GM19468 (cell line): ENCODE measurements around the gene ZNF770.
"Not testable (repeated sequence)": the region's sequence is repeated elsewhere in the genome, so short reads cannot be mapped to it uniquely, and the experiment has no call there.

Source experiments
- ATAC-seq: cut with Tn5 transposase; IDR thresholded peaks from one replicate; pipeline ENCODE4 v1.9.1; 2021; ENCODE audit warnings: mild to moderate bottlenecking, moderate library complexity, moderate number of reproducible peaks; ENCODE audit not compliant: unreplicated experiment; ENCODE audit errors: extremely low read depth

Gene ZNF770

GRCh38 chr15:34984889-34985630 is 3.0 kb downstream of the ZNF770 start:
- no peak for ATAC-seq

GRCh38 chr15:34976743-34977142 is 11.3 kb downstream of the ZNF770 start:
- ATAC-seq = no peak

- no peak for ATAC-seq
Observed at GRCh38 chr15:34976073-34976472, 12.0 kb downstream of the ZNF770 start.

GRCh38 chr15:34973512-34973911 is 14.6 kb downstream of the ZNF770 start:
- ATAC-seq = no peak

GRCh38 chr15:34970098-34970643 is 17.9 kb downstream of the ZNF770 start:
- not testable (repeated sequence) for ATAC-seq

- peak; percentile 98 for ATAC-seq
Observed at GRCh38 chr15:34969340-34970097, 18.6 kb downstream of the ZNF770 start, which contains the start of gene AQR. Gene AQR (minus strand): TSS chr15:34969742. CDS start chr15:34969613, 129 bp downstream.

GRCh38 chr15:34964277-34964676 is 23.8 kb downstream of the ZNF770 start:
- ATAC-seq = no peak

- no peak for ATAC-seq
Observed at GRCh38 chr15:34953851-34954250, 34.2 kb downstream of the ZNF770 start.

GRCh38 chr15:34952481-34952880 is 35.6 kb downstream of the ZNF770 start:
- no peak for ATAC-seq

GRCh38 chr15:34951993-34952392 is 36.1 kb downstream of the ZNF770 start:
- ATAC-seq = no peak

- ATAC-seq = no peak
Observed at GRCh38 chr15:34944936-34945335, 43.2 kb downstream of the ZNF770 start.

- ATAC-seq = no peak
Observed at GRCh38 chr15:34943711-34944110, 44.4 kb downstream of the ZNF770 start.

- not testable (repeated sequence) for ATAC-seq
Observed at GRCh38 chr15:34943264-34943663, 44.8 kb downstream of the ZNF770 start.

GRCh38 chr15:34942363-34942762 is 45.7 kb downstream of the ZNF770 start:
- no peak for ATAC-seq

- ATAC-seq = no peak
Observed at GRCh38 chr15:34941831-34942230, 46.3 kb downstream of the ZNF770 start.

- no peak for ATAC-seq
Observed at GRCh38 chr15:34941185-34941698, 46.8 kb downstream of the ZNF770 start.

GRCh38 chr15:34933432-34933975 is 54.6 kb downstream of the ZNF770 start:
- ATAC-seq = no peak

- ATAC-seq = not testable (repeated sequence)
Observed at GRCh38 chr15:34928349-34928748, 59.7 kb downstream of the ZNF770 start.
